Measurements from ENCODE around the gene PGM5.

The PGM5 gene

DNA sequence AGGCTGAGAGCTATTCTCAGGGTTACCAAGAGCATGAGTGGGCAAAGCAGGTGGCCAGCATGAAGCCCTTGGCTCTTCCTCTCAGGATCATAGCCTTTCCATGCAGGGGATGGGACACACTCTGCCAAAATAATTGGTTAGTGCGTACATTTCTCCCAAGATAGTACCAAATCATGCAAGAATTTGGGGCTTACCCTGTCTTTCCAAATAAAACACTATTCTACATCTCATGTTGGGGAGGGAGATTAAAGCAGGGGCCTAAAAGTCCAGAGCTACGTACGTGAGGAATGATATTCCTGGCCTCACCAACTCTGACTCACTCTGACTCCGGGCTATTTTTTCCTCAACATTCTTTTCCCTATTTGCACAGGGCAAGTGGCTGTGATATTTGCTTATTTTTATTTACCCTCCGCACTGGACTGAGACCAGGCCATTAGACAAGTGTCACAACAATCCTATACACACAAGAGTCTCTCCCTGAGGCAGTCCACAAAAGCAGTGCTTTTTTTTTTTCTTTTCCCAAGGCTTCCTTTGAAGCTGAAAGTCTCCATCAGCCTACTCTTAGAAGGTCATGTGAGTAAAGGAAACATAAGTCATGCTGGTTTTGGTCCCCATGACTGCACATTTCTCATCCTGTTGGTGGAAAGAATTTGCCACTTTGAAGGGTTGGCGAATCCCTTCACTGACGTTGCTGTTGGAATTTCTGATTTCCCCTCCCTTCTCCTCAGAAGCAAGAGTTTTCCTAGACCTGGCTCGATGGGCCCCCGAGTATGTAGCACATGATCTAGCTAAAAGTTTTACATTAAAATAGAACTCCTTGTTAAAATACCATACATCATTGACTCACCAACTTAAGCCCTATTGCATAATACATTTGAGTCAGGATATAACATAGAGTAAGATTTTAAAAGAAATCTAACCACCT lies 144.3 kb downstream of the PGM5 start:
- DNase-seq: no peak

DNA sequence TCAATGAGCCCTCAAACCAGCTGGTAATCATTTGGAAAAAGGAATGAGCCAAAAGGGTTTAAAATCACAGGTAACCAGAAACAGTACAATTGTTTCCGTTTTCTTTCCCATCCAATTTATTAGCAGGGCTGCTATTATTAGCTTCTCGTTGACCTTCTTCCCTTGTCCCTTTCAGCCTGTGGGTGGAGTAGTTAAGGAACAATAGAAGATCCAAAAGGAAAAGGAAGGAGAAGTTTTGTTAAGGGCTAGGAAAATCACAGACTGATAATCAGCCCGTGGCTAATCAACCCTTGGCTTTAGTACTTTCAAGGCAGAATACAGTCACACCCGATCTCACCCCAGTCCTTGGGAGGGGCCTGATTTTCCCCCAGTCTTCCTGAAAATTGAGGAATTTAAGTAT lies 145.9 kb downstream of the PGM5 start:
- no peak for DNase-seq

DNA sequence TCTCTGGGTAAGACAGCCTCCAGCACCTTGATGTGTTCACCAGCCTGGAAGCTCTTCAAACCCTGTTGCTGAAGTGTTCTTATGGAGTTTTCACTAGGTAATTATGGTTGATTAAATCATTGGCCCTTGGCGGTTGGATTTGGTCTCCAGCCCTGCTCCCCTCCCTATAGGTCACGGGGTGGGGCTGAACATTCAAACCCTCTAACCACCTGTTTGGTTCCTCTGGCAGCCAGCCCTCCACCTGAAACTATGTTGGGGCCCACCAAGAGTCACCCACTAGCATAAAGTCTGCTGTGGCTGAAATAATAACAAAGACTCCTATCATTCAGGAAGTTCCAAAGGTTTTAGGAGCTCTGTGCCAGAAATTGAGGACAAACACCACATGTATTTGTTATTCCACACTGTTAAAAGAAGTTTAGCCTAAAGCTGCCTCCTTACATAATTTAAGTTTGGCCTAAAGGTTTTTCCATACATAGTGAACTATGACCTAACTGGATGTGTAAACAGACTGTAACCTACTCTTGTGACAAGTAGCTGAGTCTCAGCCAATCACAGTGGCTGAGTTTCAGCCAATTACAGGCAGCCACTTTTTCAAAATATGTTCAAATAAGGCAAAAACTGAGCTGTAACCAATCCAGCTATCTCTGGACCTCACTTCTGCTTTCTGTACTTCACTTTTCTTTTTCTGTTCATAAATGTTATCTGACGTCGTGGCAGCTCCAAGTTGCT lies 149.4 kb downstream of the PGM5 start:
- no peak for DNase-seq

DNA sequence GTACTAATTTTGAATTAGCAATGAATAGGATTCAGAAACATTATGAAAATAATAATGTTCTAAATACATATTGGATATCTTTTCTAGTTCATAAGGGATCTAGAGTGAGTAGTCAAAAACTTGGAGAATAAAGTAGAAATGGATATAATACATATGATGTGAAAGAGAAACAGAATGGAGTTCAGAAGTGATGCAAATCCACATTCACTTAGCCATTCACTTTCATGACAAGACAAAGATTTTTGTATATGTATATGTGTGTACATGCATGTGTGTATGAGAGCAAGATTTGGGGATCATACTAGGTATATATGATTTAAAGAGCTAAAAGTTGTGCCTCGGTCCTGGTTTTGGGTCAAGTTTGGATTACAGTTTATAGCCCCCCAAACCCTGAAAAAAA lies 150.1 kb downstream of the PGM5 start:
- no peak for DNase-seq

DNA sequence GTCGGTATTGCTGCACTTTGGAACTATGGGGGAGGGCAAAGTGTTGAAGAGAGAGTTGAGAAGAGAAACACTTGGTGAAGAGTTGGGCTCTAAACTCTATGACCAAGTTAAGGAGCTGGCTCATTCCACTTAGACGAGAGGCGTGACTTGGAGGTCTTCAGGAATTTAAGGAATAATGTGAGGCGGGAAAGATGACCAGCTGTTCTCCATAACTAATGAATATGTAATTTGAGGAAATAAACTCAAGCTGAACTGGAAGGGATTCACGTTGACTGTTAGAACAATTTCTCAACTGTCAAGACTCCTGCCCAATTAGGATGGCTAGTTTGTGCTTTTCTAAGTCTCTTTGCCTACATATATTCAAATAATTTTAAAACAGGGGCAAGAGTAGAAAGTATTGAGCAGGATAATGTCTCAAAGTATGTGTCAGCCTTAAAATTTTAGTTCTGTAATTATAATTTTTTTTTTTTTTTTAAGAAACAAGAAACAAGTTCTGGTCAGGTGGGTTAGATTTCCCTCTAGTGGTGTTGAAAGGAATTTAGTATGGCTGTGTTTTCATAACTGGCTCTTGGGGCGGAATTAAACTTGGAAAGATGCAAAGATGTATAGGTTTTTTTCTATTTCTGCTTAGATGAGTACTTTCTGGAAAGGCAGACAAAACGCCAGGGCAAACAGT lies 150.9 kb downstream of the PGM5 start:
- DNase-seq: no peak

DNA sequence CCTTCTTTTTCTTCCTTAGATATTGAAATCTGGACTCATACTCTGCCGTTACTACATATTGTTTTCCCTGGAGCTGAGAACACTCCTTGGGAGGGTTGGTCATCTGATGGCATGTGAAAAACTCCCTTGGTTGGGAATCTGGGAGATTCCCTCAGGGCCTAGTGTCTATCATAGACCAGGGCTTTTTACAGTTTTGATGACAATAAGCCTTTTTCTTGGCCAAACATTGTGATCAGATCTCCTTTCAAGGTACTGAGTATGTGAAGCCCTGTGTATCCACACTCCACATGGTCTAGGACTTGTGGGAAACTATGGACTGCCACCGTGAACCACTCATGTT lies 151.4 kb downstream of the PGM5 start:
- DNase-seq: no peak

DNA sequence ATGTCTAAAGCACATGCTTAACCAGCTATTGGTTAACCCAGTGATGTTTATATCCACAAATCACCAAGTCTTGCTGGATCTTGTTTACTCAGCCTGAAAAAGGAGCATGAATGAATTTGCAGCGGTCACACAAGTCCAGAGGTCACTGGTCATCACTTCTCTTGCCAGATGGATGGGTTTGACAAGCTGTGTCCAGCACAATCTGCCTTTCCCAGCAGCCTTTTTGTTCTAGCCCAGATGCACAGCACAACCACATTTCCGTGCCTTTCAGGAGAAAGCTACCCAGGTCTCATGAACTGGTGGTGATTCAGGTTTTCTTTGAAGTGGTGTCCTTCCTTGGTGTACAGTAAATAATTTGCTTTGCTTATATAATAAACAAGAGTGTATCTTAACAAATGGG lies 152.1 kb downstream of the PGM5 start:
- DNase-seq: no peak

DNA sequence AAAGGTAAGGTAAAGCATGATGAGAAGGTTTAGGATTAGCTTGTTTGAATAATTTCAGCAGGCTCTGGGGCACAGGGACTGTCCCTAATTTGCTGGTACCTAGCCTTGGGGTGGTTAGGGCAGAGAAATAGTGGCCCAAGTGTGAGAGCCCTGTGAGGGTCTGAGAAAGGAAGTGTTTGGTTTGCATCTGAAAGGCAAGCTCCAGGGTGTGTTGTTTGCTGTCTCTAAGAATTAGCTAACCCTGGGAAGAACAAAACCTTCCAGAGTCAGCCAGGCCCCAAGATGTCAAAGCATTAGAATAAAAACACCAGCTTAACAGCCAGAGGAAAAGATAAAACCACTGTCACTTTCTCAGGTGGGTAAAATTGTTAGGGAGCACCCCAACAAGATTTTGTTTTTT lies 153.3 kb downstream of the PGM5 start:
- no peak for DNase-seq

DNA sequence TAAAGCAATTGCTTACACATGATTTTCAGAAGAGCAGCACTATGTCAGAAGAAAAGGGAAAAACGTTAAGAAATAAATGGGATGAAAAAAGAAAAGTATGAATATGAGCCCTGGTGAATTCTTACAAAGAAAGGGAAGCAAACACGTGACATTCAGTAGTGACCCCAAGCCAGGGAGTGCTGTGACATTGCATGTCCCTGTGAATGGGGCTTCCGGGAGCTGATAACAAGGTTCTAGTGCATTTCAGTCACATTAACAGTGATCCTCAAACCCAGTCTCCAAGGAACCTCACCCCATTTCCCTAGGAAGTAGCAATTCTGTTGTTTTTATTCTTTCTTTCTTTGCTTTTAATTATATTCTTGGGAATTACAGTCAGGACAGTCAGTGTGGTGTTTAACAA lies 157.0 kb downstream of the PGM5 start:
- no peak for DNase-seq

DNA sequence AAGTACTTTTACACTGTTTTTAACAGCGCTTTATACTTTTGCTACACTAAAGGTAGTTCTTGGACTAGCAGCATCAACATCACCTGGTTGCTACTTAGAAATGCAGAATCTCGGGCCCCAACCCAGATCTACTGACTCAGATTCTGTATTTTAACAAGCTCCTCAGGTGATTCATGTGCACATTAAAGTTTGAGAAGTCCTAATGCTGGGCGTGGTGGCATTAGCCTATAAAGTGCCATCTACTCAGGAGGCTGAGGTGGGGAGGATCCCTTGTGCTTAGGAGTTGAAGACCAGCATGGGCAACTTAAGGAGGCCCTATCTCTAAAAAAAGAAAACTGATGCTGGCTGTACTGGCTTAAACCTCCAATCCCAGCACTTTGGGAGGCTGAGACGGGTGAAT lies 157.6 kb downstream of the PGM5 start:
- no peak for DNase-seq

DNA sequence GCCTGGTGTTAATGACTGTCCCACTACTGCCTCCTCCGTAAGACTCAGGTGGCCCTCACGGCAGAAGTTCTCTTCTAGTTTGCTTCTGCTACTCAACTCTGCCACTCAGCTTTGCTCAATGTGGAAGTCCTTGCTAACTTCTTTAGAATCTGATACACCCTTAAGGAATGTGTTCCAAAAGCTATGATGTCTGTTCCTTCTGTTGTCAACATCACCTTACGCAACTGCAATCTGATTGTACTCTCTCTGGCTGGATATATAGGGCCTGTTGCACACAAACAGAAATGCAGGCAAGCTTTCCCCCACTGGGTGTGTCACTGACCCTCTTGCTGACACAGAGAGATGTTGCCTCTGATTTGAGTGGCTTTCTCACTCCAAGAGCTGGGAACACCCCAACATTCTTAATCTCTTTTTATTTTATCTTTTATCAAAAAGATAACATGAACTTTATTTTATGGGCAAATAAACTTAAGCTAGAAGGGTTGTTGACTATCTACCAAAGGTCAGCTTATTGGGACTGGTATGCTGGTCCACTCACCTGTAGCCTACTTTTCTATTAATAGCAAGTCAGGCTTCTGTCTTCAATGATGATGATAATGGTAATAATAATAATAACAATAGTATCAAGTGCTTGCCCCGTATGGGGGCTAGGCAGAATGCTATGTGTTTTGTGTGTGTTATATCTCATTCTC lies 159.1 kb downstream of the PGM5 start:
- DNase-seq: no peak

DNA sequence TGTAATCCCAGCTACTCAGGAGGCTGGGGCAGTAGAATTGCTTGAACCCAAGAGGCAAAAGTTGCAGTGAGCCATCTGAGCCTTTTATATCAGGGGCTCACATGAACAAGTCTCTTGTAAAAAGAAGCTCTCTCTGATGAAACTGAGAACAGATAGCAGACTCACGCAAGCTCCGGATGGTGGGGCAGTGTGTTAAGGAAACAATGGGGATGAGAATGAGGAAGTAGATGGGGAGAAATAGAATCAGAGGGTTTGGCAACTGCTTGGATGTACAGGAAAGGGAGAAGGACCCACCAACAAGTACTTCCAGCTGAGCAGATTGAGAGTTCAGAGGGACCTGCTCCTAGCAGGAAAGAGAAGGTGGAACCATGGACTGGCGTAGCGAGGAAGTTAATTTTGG lies 165.7 kb downstream of the PGM5 start:
- DNase-seq: no peak

DNA sequence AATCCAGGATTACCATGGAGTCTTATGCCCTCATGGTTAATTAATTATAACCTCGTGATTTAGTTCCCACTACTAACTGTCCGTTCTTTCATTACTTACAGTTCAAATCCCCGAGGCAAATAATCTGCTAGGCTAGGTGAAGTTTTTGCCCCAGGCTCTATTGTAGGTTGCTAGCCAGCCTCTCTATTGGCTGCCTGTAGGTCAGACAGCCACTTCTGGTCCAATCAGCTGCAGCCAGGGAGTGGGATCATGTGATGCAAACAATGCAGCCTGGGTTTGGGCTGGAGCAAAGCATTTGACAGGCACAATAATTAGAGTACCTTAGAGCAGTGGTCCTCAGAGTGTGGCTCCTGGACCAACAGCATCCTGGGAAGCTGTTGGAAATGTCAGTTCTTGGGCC lies 166.5 kb downstream of the PGM5 start:
- DNase-seq: no peak

DNA sequence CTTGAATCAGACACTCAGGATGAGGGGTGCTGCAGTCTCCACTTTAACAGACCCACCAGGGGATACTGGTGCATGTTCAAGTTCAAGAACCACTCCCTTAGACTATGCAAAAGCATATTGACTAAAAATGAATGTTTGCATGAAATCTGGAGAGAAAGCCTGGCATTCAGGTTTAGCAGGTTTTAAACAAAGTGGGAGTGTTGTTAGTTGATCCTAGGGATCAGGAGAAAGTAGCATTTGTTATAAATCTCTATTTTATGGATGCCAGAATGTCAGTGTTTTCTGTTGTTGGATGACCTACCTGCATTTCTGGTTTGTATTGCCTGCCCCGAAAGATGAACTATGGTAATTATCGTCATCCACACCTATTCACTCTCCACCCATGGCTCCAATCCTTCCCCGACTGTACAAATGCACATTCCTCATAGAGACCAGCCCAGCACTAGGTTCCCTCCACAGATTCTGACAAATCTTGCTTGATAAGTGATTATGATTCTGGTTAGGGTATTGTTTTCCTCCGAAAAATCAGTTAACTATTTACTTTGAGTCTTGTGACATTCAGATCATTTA lies 167.0 kb downstream of the PGM5 start:
- DNase-seq: no peak

DNA sequence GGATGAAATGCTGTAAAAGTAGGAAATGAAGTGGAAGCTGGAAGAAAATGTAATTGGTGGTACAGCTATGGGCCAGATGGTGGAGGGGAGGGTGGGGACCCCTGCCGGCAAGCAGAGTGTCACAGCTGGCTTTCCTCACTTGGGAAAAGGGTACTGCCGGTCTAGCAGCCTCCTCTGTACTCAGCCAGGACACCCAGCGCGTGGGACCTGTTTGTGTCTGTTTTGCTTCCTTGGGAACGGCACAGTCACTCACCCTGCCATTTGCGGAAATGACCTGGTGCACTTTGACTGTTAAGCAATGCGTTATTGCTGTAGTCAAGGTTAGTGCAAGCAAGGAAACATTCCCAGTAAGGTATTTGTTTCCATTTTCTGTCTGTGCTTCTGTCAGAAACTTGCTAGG lies 174.2 kb downstream of the PGM5 start:
- no peak for DNase-seq

DNA sequence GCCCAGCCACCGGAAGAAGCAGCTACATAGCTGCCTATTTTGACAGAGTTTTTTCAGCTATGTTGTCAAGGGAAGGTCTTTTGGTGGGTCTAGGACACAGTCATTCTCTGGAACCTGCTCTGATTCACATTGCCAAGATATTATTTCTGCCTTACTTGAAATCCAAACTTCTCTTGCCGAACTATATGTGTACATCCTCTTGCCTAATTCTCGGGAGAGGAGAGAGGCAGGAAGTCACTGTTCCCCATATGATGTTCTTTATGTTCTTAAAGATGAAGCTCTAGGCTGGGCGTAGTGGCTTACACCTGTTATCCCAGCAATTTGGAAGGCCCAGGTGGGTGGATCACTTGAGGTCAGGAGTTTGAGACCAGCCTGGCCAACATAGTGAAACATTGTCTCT lies 175.7 kb downstream of the PGM5 start:
- no peak for DNase-seq

DNA sequence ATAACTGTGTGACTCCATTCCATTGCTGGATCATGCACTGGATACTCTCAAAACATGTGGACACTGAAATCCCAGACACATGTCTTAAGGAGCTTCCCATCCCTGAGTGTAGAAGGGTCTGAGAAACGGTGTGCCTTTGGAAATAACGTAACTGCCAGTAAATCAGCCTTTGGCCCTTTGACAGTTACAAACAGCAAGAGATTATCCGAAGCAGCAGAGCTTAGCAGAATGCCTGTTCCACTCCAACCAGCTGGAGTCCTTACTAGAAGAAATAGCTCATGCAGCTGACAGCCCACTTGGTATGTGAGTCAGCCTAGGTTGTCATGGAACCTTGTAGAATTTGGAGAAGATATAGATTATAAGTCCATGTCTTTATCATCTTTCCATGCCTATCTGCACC lies 177.3 kb downstream of the PGM5 start:
- no peak for DNase-seq

DNA sequence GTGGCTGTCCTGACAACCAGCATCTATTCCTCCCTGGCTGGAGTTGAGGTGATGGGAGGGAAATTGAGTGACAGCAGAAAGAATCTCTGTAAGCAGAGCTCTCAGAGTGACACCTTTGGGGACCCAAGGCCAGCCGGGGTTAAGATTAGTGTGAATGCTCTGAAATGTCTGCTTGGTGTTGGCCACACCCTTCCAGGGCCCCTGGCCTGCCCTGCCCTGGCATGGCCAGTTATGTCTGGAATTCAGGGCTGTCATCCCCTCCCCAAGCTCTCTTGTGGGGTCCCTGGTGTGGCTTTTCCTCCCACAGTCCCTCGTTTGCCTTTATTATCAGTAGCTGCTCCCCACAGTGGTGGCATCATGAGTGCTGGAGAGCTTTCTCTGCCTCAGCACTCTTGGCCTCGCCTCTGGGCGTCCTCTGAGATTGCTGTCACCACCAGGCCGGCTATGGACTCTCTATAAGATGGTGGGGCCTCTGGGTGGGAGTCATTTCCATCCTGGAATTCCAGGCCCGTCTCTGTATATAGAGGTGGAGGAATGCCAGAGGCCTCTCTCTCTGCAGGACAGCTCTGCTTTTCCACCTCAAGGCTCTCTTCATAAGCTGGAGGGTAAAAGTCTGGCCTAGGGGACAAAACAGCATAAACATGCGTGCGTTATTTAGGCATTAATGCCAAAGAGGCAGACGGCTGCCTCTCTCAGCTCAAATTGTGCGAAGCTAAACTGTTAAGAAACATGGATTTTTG lies 180.6 kb downstream of the PGM5 start:
- DNase-seq: no peak

DNA sequence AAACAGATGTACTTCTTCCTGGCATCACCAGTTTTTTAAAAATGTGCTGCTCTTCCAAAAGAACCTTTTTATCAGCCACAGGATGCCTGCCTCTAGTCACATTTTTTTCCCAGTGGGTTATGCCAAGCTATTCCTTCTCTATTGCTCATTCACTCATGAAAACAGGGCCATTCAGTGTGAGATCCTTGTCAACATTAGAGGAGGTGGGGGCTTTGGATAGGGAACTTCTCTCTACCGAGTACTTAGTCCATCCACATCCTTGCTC lies 181.1 kb downstream of the PGM5 start:
- DNase-seq: no peak

DNA sequence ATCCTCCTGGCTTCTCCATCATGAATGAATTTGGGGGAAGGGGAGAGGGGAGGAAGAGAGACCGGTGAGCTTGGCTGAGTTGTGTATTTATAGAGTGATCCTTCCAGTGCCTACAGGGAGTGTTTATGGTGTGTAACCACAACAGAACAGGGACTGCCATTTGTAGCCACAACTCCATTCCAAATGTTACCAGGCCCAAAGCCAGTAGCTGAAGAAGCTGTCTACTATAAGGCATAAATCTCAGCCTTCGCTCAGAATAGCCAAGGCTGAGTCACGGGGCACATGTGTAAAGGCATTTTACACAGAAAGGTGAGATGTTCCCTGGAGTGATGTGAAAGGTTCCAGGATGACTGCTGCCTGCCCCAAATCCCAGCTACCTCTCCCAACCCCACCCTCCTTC lies 181.8 kb downstream of the PGM5 start:
- no peak for DNase-seq

DNA sequence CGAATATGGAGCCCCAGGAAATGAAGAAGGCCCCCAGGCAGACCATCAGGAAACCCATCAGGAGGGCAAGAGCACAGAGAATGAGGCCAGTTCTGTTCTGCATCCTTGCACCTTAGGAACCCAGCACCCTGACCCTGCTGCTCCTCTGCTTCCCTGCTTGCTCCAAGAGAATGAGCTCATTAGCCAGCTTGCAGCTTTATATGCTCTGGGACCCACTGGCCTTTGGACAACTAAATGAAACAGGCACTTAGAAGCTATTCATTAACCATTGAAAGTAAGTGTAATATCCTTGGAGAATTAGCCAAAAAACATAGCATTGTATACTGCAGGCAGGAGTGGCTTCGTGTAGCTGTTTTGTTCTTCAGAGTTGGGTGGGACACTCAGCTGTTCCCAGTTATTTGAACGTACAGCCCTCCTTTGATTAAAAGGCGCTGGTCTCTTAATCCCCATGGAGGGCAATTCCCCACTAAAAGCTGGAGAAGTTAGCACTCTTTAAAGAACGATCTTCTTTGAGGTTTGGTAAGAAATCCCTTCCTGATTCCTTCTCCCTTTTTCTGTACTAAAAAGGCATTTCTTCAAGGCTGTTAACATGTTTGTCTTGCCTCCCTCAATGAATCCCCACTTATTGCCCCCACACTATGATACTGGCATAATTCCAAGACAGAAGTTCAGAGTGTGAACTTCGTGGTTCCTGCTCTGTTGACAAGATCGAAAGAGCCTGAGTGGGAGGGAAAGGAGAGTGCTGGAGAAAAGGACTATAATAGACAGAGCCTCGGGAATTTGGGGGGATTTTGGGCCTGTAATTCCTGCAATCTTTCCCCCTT lies 184.5 kb downstream of the PGM5 start, which contains the start of gene TMEM252:
Gene TMEM252, minus strand, starts transcription at position 172 of the 824 bp plus-strand sequence. Its CDS starts 69 bp downstream, at position 103.
- DNase-seq: no peak

DNA sequence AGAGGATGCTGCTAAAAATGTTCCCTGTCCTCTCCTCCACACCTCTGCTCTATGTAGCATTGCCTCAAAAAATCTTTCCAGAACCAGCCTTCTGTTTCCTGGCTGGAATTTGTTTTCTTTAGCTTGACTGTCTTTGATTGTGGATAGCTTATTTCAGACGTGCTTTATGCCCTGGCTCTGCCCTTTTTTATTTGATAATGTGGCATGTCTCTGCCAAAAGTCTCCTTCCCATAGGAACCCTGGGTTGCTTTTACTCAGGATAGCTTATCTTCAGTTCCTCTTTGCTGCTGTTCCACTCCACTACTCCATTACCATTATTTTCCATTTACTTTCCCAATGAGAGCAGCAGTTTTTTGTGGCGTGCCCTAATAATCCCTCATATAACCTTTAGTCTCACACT lies 185.2 kb downstream of the PGM5 start:
- DNase-seq: no peak
